Suprapubic skin (tissue), 4 donors: Measurements from ENCODE around the gene TMSB10.

ENCODE experiments used
- EP300 ChIP-seq: sonication (generic); formaldehyde crosslinking; IDR thresholded peaks from one replicate; pipeline ENCODE4 v1.6.1; 2017; ENCODE audit warnings: antibody characterized with exemption
- POLR2A ChIP-seq, 2 donors: fragments of 450-650 bp; IDR thresholded peaks; one replicate each; pipeline ENCODE4 v1.6.1; 2017; ENCODE audit warnings: antibody characterized with exemption in 2 of 2, mild to moderate bottlenecking in 2 of 2, moderate library complexity in 2 of 2
- POLR2AphosphoS5 ChIP-seq, 3 donors: sonication (generic); formaldehyde crosslinking; IDR thresholded peaks; one replicate each; pipeline ENCODE4 v1.6.1; 2017; ENCODE audit warnings: antibody characterized with exemption in 3 of 3
- TF ChIP-seq, protein P1 (sequence below), 2 donors: fragments of 200-600 bp in 1 of 2; fragments of 450-650 bp in 1 of 2; sonication (generic) in 1 of 2; IDR thresholded peaks; one replicate each; pipeline ENCODE4 v1.5.1; 2016 to 2019; ENCODE audit warnings: antibody characterized with exemption in 2 of 2, mild to moderate bottlenecking in 1 of 2, moderate library complexity in 1 of 2

DNA sequence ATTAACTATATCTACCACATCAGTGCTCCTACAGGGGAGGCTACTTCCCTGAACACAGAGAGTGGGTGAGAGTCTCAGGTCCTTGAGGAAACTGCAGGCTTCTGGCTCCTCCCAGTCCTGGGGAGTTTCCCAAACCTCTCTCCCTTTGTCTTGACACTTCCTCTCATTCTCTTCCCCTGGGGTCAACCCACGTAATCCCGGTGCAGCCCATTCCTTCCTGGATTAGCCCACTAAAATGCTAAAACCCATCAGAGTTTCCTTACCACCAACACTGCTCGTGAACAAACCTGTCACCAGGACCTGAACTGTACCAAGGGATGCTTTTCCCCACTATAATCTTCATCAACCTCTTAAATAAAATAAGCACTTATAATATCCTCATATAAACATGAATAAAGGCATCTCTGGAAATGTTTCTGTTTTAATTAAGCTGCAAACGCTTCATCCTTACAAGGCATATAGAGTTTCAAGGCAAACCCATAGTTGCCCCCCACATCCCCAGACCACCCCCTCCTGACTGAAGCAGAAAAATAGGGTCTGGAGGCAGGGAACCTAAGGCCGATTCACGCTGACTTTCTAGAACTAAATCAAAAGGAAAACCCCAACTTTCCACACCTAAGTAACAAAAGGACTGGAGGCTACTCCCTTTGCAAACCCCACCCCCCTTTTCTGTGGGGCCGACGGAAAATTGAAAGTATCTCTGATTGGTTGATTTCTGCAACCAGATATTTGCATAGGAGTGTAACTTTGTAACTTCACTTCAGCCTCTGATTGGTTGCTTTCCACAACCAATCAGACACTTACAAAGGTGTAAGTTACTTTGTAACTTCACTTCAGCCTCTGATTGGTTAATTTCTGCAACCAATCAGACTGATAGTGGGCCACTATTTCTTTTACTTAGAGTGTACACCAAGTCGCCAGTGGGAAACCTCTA, 19.0 kb downstream of the TMSB10 start:
- TF ChIP-seq EP300 = no peak
- TF ChIP-seq, protein P1, sequence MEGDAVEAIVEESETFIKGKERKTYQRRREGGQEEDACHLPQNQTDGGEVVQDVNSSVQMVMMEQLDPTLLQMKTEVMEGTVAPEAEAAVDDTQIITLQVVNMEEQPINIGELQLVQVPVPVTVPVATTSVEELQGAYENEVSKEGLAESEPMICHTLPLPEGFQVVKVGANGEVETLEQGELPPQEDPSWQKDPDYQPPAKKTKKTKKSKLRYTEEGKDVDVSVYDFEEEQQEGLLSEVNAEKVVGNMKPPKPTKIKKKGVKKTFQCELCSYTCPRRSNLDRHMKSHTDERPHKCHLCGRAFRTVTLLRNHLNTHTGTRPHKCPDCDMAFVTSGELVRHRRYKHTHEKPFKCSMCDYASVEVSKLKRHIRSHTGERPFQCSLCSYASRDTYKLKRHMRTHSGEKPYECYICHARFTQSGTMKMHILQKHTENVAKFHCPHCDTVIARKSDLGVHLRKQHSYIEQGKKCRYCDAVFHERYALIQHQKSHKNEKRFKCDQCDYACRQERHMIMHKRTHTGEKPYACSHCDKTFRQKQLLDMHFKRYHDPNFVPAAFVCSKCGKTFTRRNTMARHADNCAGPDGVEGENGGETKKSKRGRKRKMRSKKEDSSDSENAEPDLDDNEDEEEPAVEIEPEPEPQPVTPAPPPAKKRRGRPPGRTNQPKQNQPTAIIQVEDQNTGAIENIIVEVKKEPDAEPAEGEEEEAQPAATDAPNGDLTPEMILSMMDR (IDR thresholded peaks at IDR 0.05) = no peak
- TF ChIP-seq POLR2A (IDR thresholded peaks at IDR 0.05) = no peak
- no peak for TF ChIP-seq POLR2AphosphoS5 (IDR thresholded peaks at IDR 0.05)
